HepG2 (cell line): ENCODE results near the gene ZBTB21. TPM values are rescaled to one million over a fixed set of nuclear protein-coding genes. Genes with fewer than 3 reads are reported as not detected.
A peak's percentile ranks its signal among the peaks of the same experiment; 100 is the strongest.

Experiments
- CEBPG ChIP-seq: IDR thresholded peaks from 2 replicates; pipeline ENCODE4 v1.6.1; 2016
- HNRNPK ChIP-seq: fragments of 200-400 bp; formaldehyde crosslinking; IDR thresholded peaks from 2 replicates; pipeline ENCODE4 v1.6.1; 2018; ENCODE audit warnings: low read length, low read depth, moderate library complexity, mild to moderate bottlenecking; ENCODE audit not compliant: poor library complexity, severe bottlenecking
- IKZF5 ChIP-seq: IDR thresholded peaks from 2 replicates; pipeline ENCODE4 v1.6.1; 2018; ENCODE audit warnings: missing genetic modification reagents, mild to moderate bottlenecking, missing compliant biosample characterization
- MIXL1 ChIP-seq: IDR thresholded peaks from 2 replicates; pipeline ENCODE4 v1.6.1; 2016
- MXD1 ChIP-seq: sonication (generic); formaldehyde crosslinking; IDR thresholded peaks from 2 replicates; pipeline ENCODE4 v1.4.0; 2020; ENCODE audit warnings: mild to moderate bottlenecking, missing genetic modification reagents
- MXI1 ChIP-seq: IDR thresholded peaks from 3 replicates; pipeline ENCODE4 v1.6.1; 2012; ENCODE audit warnings: low read depth, low read length, inconsistent platforms, borderline replicate concordance
- NFE2L1 ChIP-seq: sonication (generic); formaldehyde crosslinking; IDR thresholded peaks from 2 replicates; pipeline ENCODE4 v1.4.0; 2020; ENCODE audit warnings: missing genetic modification reagents, mild to moderate bottlenecking, borderline replicate concordance
- PHF20 ChIP-seq: sonication (generic); formaldehyde crosslinking; IDR thresholded peaks from 2 replicates; pipeline ENCODE4 v1.5.0; 2020; ENCODE audit warnings: mild to moderate bottlenecking, missing genetic modification reagents
- SMYD3 ChIP-seq: sonication (generic); formaldehyde crosslinking; IDR thresholded peaks from 2 replicates; pipeline ENCODE4 v1.8.1; 2023; ENCODE audit warnings: mild to moderate bottlenecking, missing genetic modification reagents
- SRSF1 ChIP-seq: fragments of 200-400 bp; formaldehyde crosslinking; optimal IDR thresholded peaks from 2 replicates; pipeline ENCODE3; 2017; ENCODE audit warnings: mild to moderate bottlenecking, low read depth, low read length, moderate library complexity
- TARDBP ChIP-seq: sonication (generic); formaldehyde crosslinking; IDR thresholded peaks from 2 replicates; pipeline ENCODE4 v1.8.0; 2022; ENCODE audit warnings: mild to moderate bottlenecking, missing genetic modification reagents
- ZNF136 ChIP-seq: sonication (generic); formaldehyde crosslinking; IDR thresholded peaks from 2 replicates; pipeline ENCODE4 v1.8.1; 2022; ENCODE audit warnings: low read depth, mild to moderate bottlenecking, moderate library complexity, missing genetic modification reagents
- ZNF430 ChIP-seq: sonication (generic); formaldehyde crosslinking; IDR thresholded peaks from 2 replicates; pipeline ENCODE4 v1.9.0; 2021; ENCODE audit warnings: mild to moderate bottlenecking, missing genetic modification reagents
- ZNF446 ChIP-seq: sonication (generic); formaldehyde crosslinking; IDR thresholded peaks from 2 replicates; pipeline ENCODE4 v1.5.0; 2020; ENCODE audit warnings: mild to moderate bottlenecking, missing genetic modification reagents
- ZNF607 ChIP-seq: sonication (generic); formaldehyde crosslinking; IDR thresholded peaks from 2 replicates; pipeline ENCODE4 v1.5.1; 2020; ENCODE audit warnings: missing genetic modification reagents, mild to moderate bottlenecking, borderline replicate concordance
- ZNF891 ChIP-seq: sonication (generic); formaldehyde crosslinking; IDR thresholded peaks from 2 replicates; pipeline ENCODE4 v1.5.0; 2020; ENCODE audit warnings: mild to moderate bottlenecking, missing genetic modification reagents
- ZSCAN12 ChIP-seq: sonication (generic); formaldehyde crosslinking; IDR thresholded peaks from 2 replicates; pipeline ENCODE4 v1.9.0; 2021; ENCODE audit warnings: mild to moderate bottlenecking, missing genetic modification reagents
- polyA plus RNA-seq, 8 experiments: library from polyadenylated mRNA; depleted of rRNA in 3 of 8; stranded (reverse) in 7 of 8; unstranded in 1 of 8; fragments of >200 nt; fragmentation: Illumina TruSeq in 4 of 8; extraction: Trizol in 4 of 8; gene quantifications; 2 replicates each; pipeline versions ENCODE4 v1.2.1 to v1.2.3, GENCODE V29; 2011 to 2016; ENCODE audit warnings: low read depth in 4 of 8, missing spikeins in 1 of 8, mixed read lengths in 1 of 8; ENCODE audit not compliant: insufficient read depth in 1 of 8
- total RNA-seq, 5 experiments: library from RNA; depleted of rRNA; stranded (reverse); fragments of >200 nt; fragmentation: Illumina TruSeq; extraction: Trizol; gene quantifications; 2 replicates each; pipeline ENCODE4 v1.2.3, GENCODE V29; 2016; ENCODE audit warnings: low read depth in 1 of 5
- TF ChIP-seq, protein P1 (sequence below): sonication (generic); formaldehyde crosslinking; IDR thresholded peaks from 2 replicates; pipeline ENCODE4 v1.4.0; 2020; ENCODE audit warnings: missing genetic modification reagents, borderline replicate concordance
- TF ChIP-seq, protein P2 (sequence below): sonication (generic); formaldehyde crosslinking; conservative IDR thresholded peaks from 2 replicates; pipeline ENCODE4 v1.4.0; 2020; ENCODE audit warnings: missing genetic modification reagents
- TF ChIP-seq, protein P3 (sequence below): sonication (generic); formaldehyde crosslinking; IDR thresholded peaks from 2 replicates; pipeline ENCODE4 v1.5.1; 2020; ENCODE audit warnings: missing genetic modification reagents, mild to moderate bottlenecking, borderline replicate concordance

The ZBTB21 gene
- total and polyA plus RNA-seq, 2 of the 13 experiments (the other 11 are each of a cell fraction or from before 2014, with no cell fraction given) = 4.5 to 6.1 TPM

DNA sequence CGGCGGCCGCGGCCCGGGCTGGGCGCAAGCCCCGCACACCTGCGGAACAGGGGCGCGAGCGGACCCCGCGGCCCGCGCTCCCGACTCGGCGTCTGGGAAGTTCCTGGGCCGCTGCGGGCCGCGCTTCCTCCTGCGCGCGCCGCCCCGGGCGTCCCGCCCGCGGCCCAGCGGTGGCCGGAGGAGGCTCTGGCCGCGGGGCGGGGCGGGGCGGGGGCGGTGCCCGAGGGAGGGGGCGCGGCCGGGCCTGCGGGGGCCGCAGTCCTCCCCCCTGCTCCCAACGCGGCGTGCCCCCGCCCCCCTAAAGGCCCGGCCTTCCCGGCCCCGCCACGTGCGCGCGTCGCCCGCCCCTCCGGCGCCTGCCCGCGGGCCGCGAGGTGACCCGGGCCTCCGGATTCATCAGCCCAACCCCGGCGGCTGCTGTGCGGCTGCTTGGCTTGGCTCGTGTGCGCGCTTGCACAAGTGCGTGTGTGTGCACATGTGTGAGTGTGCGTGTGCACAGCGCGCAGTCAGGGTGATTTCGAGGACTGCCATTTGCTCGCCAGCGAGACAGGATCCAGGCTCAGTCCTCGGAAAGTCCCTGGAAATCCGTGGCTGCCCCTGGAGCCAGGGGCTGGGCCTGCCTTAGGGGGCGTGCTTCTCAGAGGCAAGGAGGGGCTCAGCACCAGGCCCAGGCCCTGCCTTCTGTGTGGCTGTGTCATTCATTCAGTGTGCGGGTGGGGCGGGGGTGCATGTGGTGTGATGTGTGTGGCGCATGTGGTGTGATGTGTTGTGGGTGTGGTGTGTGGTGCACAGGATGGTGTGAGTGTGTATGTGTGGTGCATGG lies 56.1 kb downstream of the ZBTB21 start, which contains the start of gene C2CD2 (continued):
- 0 out of 2 replicates have a peak, but pooled peaks have one; percentile 23 for TF ChIP-seq CEBPG (CRISPR knock-in tag)
- 0 out of 2 replicates have a peak, but pooled peaks have one; percentile 30 for TF ChIP-seq ZNF430 (CRISPR knock-in tag)
- TF ChIP-seq MIXL1 (CRISPR knock-in tag) = no peak
- TF ChIP-seq MXI1 = peak; percentile 75; the same call in 1 of the 3 replicates
- TF ChIP-seq ZNF446 (CRISPR knock-in tag) = no peak
- TF ChIP-seq ZNF607 (CRISPR knock-in tag) = peak; percentile 67; the same call in 1 of the 2 replicates
- TF ChIP-seq, protein P1, sequence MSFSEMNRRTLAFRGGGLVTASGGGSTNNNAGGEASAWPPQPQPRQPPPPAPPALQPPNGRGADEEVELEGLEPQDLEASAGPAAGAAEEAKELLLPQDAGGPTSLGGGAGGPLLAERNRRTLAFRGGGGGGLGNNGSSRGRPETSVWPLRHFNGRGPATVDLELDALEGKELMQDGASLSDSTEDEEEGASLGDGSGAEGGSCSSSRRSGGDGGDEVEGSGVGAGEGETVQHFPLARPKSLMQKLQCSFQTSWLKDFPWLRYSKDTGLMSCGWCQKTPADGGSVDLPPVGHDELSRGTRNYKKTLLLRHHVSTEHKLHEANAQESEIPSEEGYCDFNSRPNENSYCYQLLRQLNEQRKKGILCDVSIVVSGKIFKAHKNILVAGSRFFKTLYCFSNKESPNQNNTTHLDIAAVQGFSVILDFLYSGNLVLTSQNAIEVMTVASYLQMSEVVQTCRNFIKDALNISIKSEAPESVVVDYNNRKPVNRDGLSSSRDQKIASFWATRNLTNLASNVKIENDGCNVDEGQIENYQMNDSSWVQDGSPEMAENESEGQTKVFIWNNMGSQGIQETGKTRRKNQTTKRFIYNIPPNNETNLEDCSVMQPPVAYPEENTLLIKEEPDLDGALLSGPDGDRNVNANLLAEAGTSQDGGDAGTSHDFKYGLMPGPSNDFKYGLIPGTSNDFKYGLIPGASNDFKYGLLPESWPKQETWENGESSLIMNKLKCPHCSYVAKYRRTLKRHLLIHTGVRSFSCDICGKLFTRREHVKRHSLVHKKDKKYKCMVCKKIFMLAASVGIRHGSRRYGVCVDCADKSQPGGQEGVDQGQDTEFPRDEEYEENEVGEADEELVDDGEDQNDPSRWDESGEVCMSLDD = 0 out of 2 replicates have a peak, but pooled peaks have one; percentile 6
- TF ChIP-seq, protein P2, sequence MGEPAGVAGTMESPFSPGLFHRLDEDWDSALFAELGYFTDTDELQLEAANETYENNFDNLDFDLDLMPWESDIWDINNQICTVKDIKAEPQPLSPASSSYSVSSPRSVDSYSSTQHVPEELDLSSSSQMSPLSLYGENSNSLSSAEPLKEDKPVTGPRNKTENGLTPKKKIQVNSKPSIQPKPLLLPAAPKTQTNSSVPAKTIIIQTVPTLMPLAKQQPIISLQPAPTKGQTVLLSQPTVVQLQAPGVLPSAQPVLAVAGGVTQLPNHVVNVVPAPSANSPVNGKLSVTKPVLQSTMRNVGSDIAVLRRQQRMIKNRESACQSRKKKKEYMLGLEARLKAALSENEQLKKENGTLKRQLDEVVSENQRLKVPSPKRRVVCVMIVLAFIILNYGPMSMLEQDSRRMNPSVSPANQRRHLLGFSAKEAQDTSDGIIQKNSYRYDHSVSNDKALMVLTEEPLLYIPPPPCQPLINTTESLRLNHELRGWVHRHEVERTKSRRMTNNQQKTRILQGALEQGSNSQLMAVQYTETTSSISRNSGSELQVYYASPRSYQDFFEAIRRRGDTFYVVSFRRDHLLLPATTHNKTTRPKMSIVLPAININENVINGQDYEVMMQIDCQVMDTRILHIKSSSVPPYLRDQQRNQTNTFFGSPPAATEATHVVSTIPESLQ = no peak
- no peak for TF ChIP-seq ZNF891 (CRISPR knock-in tag)
- TF ChIP-seq PHF20 (CRISPR knock-in tag) = no peak
- TF ChIP-seq NFE2L1 = 0 out of 2 replicates have a peak, but pooled peaks have one; percentile 70
- TF ChIP-seq, protein P3, sequence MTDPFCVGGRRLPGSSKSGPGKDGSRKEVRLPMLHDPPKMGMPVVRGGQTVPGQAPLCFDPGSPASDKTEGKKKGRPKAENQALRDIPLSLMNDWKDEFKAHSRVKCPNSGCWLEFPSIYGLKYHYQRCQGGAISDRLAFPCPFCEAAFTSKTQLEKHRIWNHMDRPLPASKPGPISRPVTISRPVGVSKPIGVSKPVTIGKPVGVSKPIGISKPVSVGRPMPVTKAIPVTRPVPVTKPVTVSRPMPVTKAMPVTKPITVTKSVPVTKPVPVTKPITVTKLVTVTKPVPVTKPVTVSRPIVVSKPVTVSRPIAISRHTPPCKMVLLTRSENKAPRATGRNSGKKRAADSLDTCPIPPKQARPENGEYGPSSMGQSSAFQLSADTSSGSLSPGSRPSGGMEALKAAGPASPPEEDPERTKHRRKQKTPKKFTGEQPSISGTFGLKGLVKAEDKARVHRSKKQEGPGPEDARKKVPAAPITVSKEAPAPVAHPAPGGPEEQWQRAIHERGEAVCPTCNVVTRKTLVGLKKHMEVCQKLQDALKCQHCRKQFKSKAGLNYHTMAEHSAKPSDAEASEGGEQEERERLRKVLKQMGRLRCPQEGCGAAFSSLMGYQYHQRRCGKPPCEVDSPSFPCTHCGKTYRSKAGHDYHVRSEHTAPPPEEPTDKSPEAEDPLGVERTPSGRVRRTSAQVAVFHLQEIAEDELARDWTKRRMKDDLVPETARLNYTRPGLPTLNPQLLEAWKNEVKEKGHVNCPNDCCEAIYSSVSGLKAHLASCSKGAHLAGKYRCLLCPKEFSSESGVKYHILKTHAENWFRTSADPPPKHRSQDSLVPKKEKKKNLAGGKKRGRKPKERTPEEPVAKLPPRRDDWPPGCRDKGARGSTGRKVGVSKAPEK (CRISPR knock-in tag) = no peak
- TF ChIP-seq ZNF136 (CRISPR knock-in tag) = no peak
- no peak for TF ChIP-seq ZSCAN12 (CRISPR knock-in tag)
- peak; percentile 72 for TF ChIP-seq TARDBP (CRISPR knock-in tag)
- TF ChIP-seq SRSF1 = no peak
- TF ChIP-seq SMYD3 = no peak
- no peak for TF ChIP-seq IKZF5 (CRISPR knock-in tag)
- no peak for TF ChIP-seq MXD1 (CRISPR knock-in tag)
- no peak for TF ChIP-seq HNRNPK
